ENCODE measurements around the gene ANKRD55.

GRCh38 chr5:56105511-56106291 is 127.4 kb downstream of the ANKRD55 start:
- TF ChIP-seq CTCF (IDR thresholded peaks at IDR 0.05), result no peak
- no peak for TF ChIP-seq EP300 (IDR thresholded peaks at IDR 0.05)
- TF ChIP-seq POLR2AphosphoS5 (IDR thresholded peaks at IDR 0.05), result no peak
